K562 (cell line): ENCODE results near the gene NAGPA. TPM values are rescaled to one million over a fixed set of nuclear protein-coding genes. Genes with fewer than 3 reads are reported as not detected.
A peak's percentile ranks its signal among the peaks of the same experiment; 100 is the strongest.

ENCODE experiments used
- BRCA1 ChIP-seq, 2 experiments: fragments of 450-650 bp in 1 of 2; sonication (generic) in 1 of 2; formaldehyde crosslinking in 1 of 2; IDR thresholded peaks; 2 replicates each; pipeline versions ENCODE4 v1.5.0 to v1.6.1; 2017 to 2020; ENCODE audit warnings: mild to moderate bottlenecking in 1 of 2, missing genetic modification reagents in 1 of 2
- CREM ChIP-seq: IDR thresholded peaks from 2 replicates; pipeline ENCODE4 v1.6.1; 2014; ENCODE audit warnings: antibody characterized with exemption, low read depth
- EGR1 ChIP-seq: fragments of 450-650 bp; conservative IDR thresholded peaks from 2 replicates; pipeline ENCODE4 v1.6.1; 2017; ENCODE audit warnings: mild to moderate bottlenecking
- ETS2 ChIP-seq: IDR thresholded peaks from 2 replicates; pipeline ENCODE4 v1.6.1; 2016; ENCODE audit warnings: borderline replicate concordance, missing genetic modification characterization, mild to moderate bottlenecking, moderate library complexity, missing compliant biosample characterization; ENCODE audit not compliant: poor library complexity, severe bottlenecking
- GABPB1 ChIP-seq: sonication (generic); formaldehyde crosslinking; IDR thresholded peaks from 2 replicates; pipeline ENCODE4 v1.8.0; 2022; ENCODE audit warnings: mild to moderate bottlenecking, missing genetic modification reagents
- L3MBTL2 ChIP-seq: fragments of 450-650 bp; IDR thresholded peaks from 2 replicates; pipeline ENCODE4 v1.6.1; 2016; ENCODE audit warnings: mild to moderate bottlenecking, moderate library complexity
- MXD1 ChIP-seq: fragments of 250-450 bp; sonication (Bioruptor Pico); IDR thresholded peaks from 2 replicates; pipeline ENCODE4 v1.8.0; 2021; ENCODE audit warnings: borderline replicate concordance, mild to moderate bottlenecking, moderate library complexity; ENCODE audit not compliant: poor library complexity, severe bottlenecking
- NFRKB ChIP-seq: fragments of 450-650 bp; IDR thresholded peaks from 2 replicates; pipeline ENCODE4 v1.6.1; 2016; ENCODE audit warnings: low read depth
- POLR2A ChIP-seq: fragments of 450-650 bp; conservative IDR thresholded peaks from 2 replicates; pipeline ENCODE4 v1.6.1; 2016
- RBBP5 ChIP-seq: fragments of 200-600 bp; sonication (generic); IDR thresholded peaks from 2 replicates; pipeline ENCODE4 v1.6.1; 2012; ENCODE audit warnings: borderline replicate concordance, mild to moderate bottlenecking, low read length, control low read depth, inconsistent platforms; ENCODE audit not compliant: insufficient read depth, poor library complexity, severe bottlenecking
- RREB1 ChIP-seq: fragments of 250-450 bp; sonication (Bioruptor Pico); IDR thresholded peaks from 2 replicates; pipeline ENCODE4 v1.4.0; 2020
- SMAD3 ChIP-seq: fragments of 450-650 bp; formaldehyde crosslinking; conservative IDR thresholded peaks from 2 replicates; pipeline ENCODE4 v1.4.0; 2020; ENCODE audit warnings: mild to moderate bottlenecking
- TAF9B ChIP-seq: fragments of 450-650 bp; IDR thresholded peaks from 2 replicates; pipeline ENCODE4 v1.6.1; 2018; ENCODE audit warnings: mild to moderate bottlenecking; ENCODE audit not compliant: partially characterized antibody
- TOE1 ChIP-seq, 2 experiments: fragments of 450-650 bp in 1 of 2; sonication (generic) in 1 of 2; formaldehyde crosslinking in 1 of 2; IDR thresholded peaks; 2 replicates each; pipeline versions ENCODE4 v1.7.1 to v1.8.0; 2016 to 2022; ENCODE audit warnings: borderline replicate concordance in 2 of 2, mild to moderate bottlenecking in 2 of 2, antibody characterized with exemption in 1 of 2, inconsistent platforms in 1 of 2, low read depth in 1 of 2, missing genetic modification reagents in 1 of 2, moderate library complexity in 1 of 2
- ZBTB2 ChIP-seq: fragments of 450-650 bp; IDR thresholded peaks from 2 replicates; pipeline ENCODE4 v1.6.1; 2016; ENCODE audit warnings: antibody characterized with exemption
- ZKSCAN3 ChIP-seq: fragments of 250-450 bp; sonication (Bioruptor Pico); IDR thresholded peaks from 2 replicates; pipeline ENCODE4 v1.4.0; 2020
- ZNF121 ChIP-seq: sonication (generic); formaldehyde crosslinking; conservative IDR thresholded peaks from 2 replicates; pipeline ENCODE4 v1.8.0; 2022; ENCODE audit warnings: missing genetic modification reagents
- ZNF23 ChIP-seq: fragments of 250-450 bp; sonication (Bioruptor Pico); IDR thresholded peaks from 2 replicates; pipeline ENCODE4 v1.4.0; 2020; ENCODE audit warnings: mild to moderate bottlenecking
- ZNF232 ChIP-seq: sonication (generic); formaldehyde crosslinking; IDR thresholded peaks from 2 replicates; pipeline ENCODE4 v1.8.0; 2022; ENCODE audit warnings: mild to moderate bottlenecking, missing genetic modification reagents
- ZNF384 ChIP-seq: IDR thresholded peaks from 2 replicates; pipeline ENCODE4 v1.6.1; 2012; ENCODE audit warnings: low read depth, low read length, improper control_type of control experiment
- ZNF75A ChIP-seq: fragments of 450-650 bp; formaldehyde crosslinking; IDR thresholded peaks from 2 replicates; pipeline ENCODE4 v1.4.0; 2020; ENCODE audit warnings: mild to moderate bottlenecking
- polyA plus RNA-seq, 8 experiments: library from polyadenylated mRNA; depleted of rRNA in 4 of 8; stranded (reverse) in 5 of 8; unstranded in 3 of 8; fragments of >200 nt; fragmentation: Nextera tagmentation in 2 of 8; fragmentation: Illumina TruSeq in 1 of 8; extraction: Ambion mirVana in 2 of 8; extraction: Trizol in 1 of 8; gene quantifications; 2 replicates each; pipeline versions ENCODE4 v1.2.1 to v1.2.3, GENCODE V29; 2011 to 2014; ENCODE audit warnings: inconsistent platforms in 1 of 8, missing spikeins in 1 of 8
- total RNA-seq, 7 experiments: library from RNA; depleted of rRNA in 6 of 7; stranded (reverse); fragments of >200 nt in 6 of 7; fragmentation: Illumina TruSeq in 2 of 7; extraction: Trizol in 2 of 7; gene quantifications; 2 replicates each; pipeline versions ENCODE4 v1.2.1 to v1.2.3, GENCODE V29; 2011 to 2021; ENCODE audit warnings: low replicate concordance in 1 of 7

NAGPA gene
- total and polyA plus RNA-seq, 9 of the 15 experiments (the other 6 are each of a cell fraction or from before 2014, with no cell fraction given), result 0.15 to 12.7 (median 4.6) TPM

GRCh38 chr16:5071681-5072333, 38.1 kb upstream of the NAGPA start, which contains the start of gene ALG1 (continued):
- TF ChIP-seq RREB1 (CRISPR knock-in tag), result 0 out of 2 replicates have a peak, but pooled peaks have one; percentile 81
- TF ChIP-seq POLR2A, result peak; percentile 97
- no peak for TF ChIP-seq ZNF75A
- no peak for TF ChIP-seq ETS2 (tag)
- peak; percentile 64 for TF ChIP-seq GABPB1 (CRISPR knock-in tag)
- TF ChIP-seq NFRKB, result peak; percentile 71
- peak; percentile 55 for TF ChIP-seq L3MBTL2
- TF ChIP-seq ZNF232 (CRISPR knock-in tag), result no peak
- peak; percentile 30 for TF ChIP-seq MXD1 (CRISPR knock-in tag)
- TF ChIP-seq BRCA1 (IDR thresholded peaks at IDR 0.05), result no peak
- TF ChIP-seq BRCA1 (CRISPR knock-in tag; IDR thresholded peaks at IDR 0.05), result no peak
- peak; percentile 75 for TF ChIP-seq SMAD3 (CRISPR knock-in tag)
- TF ChIP-seq ZKSCAN3 (CRISPR knock-in tag), result no peak
- peak; percentile 76 for TF ChIP-seq RBBP5
- no peak for TF ChIP-seq ZNF384
- no peak for TF ChIP-seq ZNF121 (CRISPR knock-in tag)
- TF ChIP-seq EGR1, result peak; percentile 75
- TF ChIP-seq CREM, result peak; percentile 48; the same call in 1 of the 2 replicates
- TF ChIP-seq TOE1 (IDR thresholded peaks at IDR 0.05; ENCODE audit: borderline replicate concordance), result peak; percentile 100
- no peak for TF ChIP-seq TOE1 (CRISPR knock-in tag; IDR thresholded peaks at IDR 0.05; ENCODE audit: borderline replicate concordance, low read depth)
- peak; percentile 84 for TF ChIP-seq TAF9B
- peak; percentile 53; the same call in 1 of the 2 replicates for TF ChIP-seq ZBTB2
- no peak for TF ChIP-seq ZNF23 (CRISPR knock-in tag)
